Pericardium fibroblast (primary cell): ENCODE results near the gene RAVER1. TPM values are rescaled to one million over a fixed set of nuclear protein-coding genes. Genes with fewer than 3 reads are reported as not detected.

Experiments
- total RNA-seq: library from RNA; depleted of rRNA; stranded (reverse); fragments of >200 nt; gene quantifications from 2 replicates; pipeline ENCODE4 v1.2.3, GENCODE V29; 2015

The RAVER1 gene
- 20.7 and 32.5 TPM in 2 replicates for total RNA-seq

GRCh38 chr19:10332965-10333757, at the start of gene RAVER1:
Gene RAVER1 (minus strand): TSS chr19:10333529. CDS start chr19:10333507, 22 bp downstream.

GRCh38 chr19:10380313-10381102, 47.2 kb upstream of the RAVER1 start, which contains the start of gene TYK2:
Gene TYK2 (minus strand): TSS chr19:10380572. CDS start chr19:10378406, 2,166 bp downstream.

GRCh38 chr19:10339380-10339960, 6.1 kb upstream of the RAVER1 start, which contains the start of gene ICAM3:
Gene ICAM3 (minus strand): TSS chr19:10339624. CDS start chr19:10339614, 10 bp downstream.

GRCh38 chr19:10315335-10316214, 17.8 kb downstream of the RAVER1 start, which contains the start of gene FDX2:
Gene FDX2 (minus strand): TSS chr19:10316015. CDS start chr19:10315996, 19 bp downstream.

GRCh38 chr19:10309423-10309822, 23.9 kb downstream of the RAVER1 start, which contains the start of gene ZGLP1:
Gene ZGLP1 (minus strand): TSS chr19:10309815.

GRCh38 chr19:10289836-10290356, 43.4 kb downstream of the RAVER1 start, which contains the start of gene ICAM5:
Gene ICAM5 (plus strand): TSS chr19:10289952. CDS start chr19:10290044, 92 bp downstream.

GRCh38 chr19:10286803-10287737, 46.3 kb downstream of the RAVER1 start, which contains the start of gene ICAM4:
Gene ICAM4 (plus strand): TSS chr19:10286955. CDS start chr19:10287013, 58 bp downstream.

GRCh38 chr19:10270616-10271394, 62.5 kb downstream of the RAVER1 start, which contains the start of gene ICAM1:
Gene ICAM1 (plus strand): TSS chr19:10271120. CDS start chr19:10271160, 40 bp downstream.

Other genes starting within 250 kb of the RAVER1 start
- 28.6 and 36.9 TPM in 2 replicates for gene SHFL, start 247.2 kb downstream of the RAVER1 start, total RNA-seq
- gene ANGPTL6, start 230.9 kb downstream of the RAVER1 start, total RNA-seq, result 0.09 and 1.2 TPM in 2 replicates
- gene PPAN, start 227.2 kb downstream of the RAVER1 start, total RNA-seq, result 31.0 and 34.0 TPM in 2 replicates
- gene P2RY11, start 221.8 kb downstream of the RAVER1 start, total RNA-seq, result 2.0 and 3.9 TPM in 2 replicates
- gene EIF3G, start 213.6 kb downstream of the RAVER1 start, total RNA-seq, result 257 and 269 TPM in 2 replicates
- 44.7 and 52.4 TPM in 2 replicates for gene DNMT1, start 138.6 kb downstream of the RAVER1 start, total RNA-seq
- 37.7 and 40.0 TPM in 2 replicates for gene S1PR2, start 102.2 kb downstream of the RAVER1 start, total RNA-seq
- 75.4 and 86.2 TPM in 2 replicates for gene MRPL4, start 81.3 kb downstream of the RAVER1 start, total RNA-seq
- gene ICAM1, start 62.4 kb downstream of the RAVER1 start, total RNA-seq, result 43.5 and 55.2 TPM in 2 replicates
- 0.60 and 4.1 TPM in 2 replicates for gene ICAM4, start 46.6 kb downstream of the RAVER1 start, total RNA-seq
- 2.6 and 4.2 TPM in 2 replicates for gene ICAM5, start 43.6 kb downstream of the RAVER1 start, total RNA-seq
- gene ZGLP1, start 23.7 kb downstream of the RAVER1 start, total RNA-seq, result 1.5 and 3.0 TPM in 2 replicates
- gene FDX2, start 17.5 kb downstream of the RAVER1 start, total RNA-seq, result 20.1 and 26.8 TPM in 2 replicates
- 6.8 and 7.8 TPM in 2 replicates for gene ICAM3, start 6.1 kb upstream of the RAVER1 start, total RNA-seq
- gene TYK2, start 47.0 kb upstream of the RAVER1 start, total RNA-seq, result 68.0 and 74.8 TPM in 2 replicates
- 157 and 169 TPM in 2 replicates for gene CDC37, start 70.0 kb upstream of the RAVER1 start, total RNA-seq
- gene PDE4A, start 87.0 kb upstream of the RAVER1 start, total RNA-seq, result 5.4 and 15.4 TPM in 2 replicates
- 53.6 and 78.1 TPM in 2 replicates for gene KEAP1, start 169.8 kb upstream of the RAVER1 start, total RNA-seq
- 1.1 and 5.4 TPM in 2 replicates for gene S1PR5, start 183.9 kb upstream of the RAVER1 start, total RNA-seq
- 15.8 and 28.4 TPM in 2 replicates for gene ATG4D, start 210.4 kb upstream of the RAVER1 start, total RNA-seq
- gene KRI1, start 232.5 kb upstream of the RAVER1 start, total RNA-seq, result 11.3 and 14.1 TPM in 2 replicates
- 2.3 and 5.7 TPM in 2 replicates for gene CDKN2D, start 235.4 kb upstream of the RAVER1 start, total RNA-seq